ENCODE measurements around the gene USP33.
A peak's percentile ranks its signal among the peaks of the same experiment; 100 is the strongest.
"Not testable (repeated sequence)": the region's sequence is repeated elsewhere in the genome, so short reads cannot be mapped to it uniquely, and the experiment has no call there.

The USP33 gene

DNA sequence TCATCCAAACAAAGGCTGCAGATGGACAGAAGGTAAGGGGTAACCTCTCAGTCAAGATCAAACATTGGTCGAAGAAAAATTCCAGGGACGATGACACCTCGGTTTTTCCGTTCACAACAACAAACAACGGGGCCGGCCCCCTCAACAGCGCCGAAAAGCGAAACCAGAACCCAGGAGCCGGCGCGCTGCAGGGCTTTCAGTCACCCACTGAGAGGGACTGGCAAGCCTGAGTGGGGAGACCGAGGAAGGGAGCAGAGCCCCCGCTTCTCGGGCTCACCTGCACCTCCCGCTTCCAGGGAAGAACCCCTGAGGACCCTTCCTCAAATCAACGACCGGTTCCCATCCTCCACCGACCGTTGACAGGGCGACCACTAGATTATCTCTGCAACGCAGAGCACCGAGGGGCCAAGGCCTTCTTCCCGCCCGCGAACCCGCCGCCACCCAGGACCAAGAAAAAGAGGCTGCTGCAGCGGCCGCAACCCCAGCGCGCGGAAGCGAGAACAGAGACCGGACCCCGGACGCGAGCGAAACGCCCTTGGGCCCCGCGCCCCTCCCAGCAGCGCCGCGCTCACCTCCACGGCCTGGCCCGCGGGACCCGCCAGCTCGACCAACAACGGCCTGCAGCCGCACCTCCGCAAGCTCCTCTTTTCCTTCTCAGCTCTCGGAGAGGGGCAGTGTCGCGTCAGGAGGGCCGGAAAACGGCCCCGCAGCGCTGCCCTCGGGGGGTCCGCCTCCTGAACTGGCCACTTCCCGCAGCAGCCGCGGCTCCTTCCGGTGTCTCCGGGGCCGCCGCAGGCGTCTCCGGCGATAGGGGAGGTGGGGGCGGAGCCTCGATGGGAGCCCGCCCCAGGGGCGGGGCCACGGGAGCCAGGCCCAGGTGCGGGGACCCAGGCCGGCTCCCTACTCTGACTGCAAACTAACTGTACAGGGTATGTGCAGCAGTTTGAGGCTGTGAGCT is at the start of gene USP33:
Gene USP33 (minus strand): TSS at position 782 of the 958 bp plus-strand sequence. CDS start 18,155 bp downstream, outside the sequence.
- Mint-ChIP-seq H3K36me3 (ENCODE audit: insufficient read depth) (peaks cover 12% of the 10 kb centered on the region), H3K4me1 (peaks cover 43% of the 10 kb centered on the region)

DNA sequence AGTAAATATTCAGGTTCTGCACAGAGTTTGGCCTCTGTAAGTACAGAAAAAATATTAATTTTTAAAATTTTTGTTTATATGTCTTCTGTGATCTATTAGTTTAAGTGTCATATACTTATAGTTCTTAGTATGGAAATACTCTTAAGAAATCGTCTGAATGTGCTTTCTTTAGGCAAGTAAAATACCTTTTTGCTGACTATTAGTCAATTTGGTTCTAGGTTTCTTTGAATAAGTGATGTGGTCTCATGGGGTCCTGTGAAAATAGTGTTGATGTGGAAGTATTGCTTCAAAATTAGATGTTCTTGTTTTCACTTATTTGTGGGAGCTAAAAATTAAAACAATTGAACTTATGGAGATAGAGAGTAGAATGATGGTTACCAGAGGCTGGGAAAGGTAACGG is 43.7 kb upstream of the USP33 start:
- peaks cover 32% of the 10 kb centered on the region for H3K36me3 Mint-ChIP-seq (ENCODE audit: insufficient read depth)
- H3K27me3 Mint-ChIP-seq = no peaks in the 10 kb centered on the region
- peak overlapping the region; percentile 33 for H3K27ac Mint-ChIP-seq (ENCODE audit: low read depth)
- no peak overlapping the region for H3K4me3 Mint-ChIP-seq
- DNase-seq (ENCODE audit: low spot score in 2 of 2) = no peak
- no peaks in the 10 kb centered on the region for H3K9me3 Mint-ChIP-seq
- ATAC-seq (replicated peaks; ENCODE audit: extremely low read depth, poor library complexity, severe bottlenecking) = no peak
- H3K4me1 Mint-ChIP-seq = peaks cover 12% of the 10 kb centered on the region

More for the DNA sequence above, at the start of gene USP33:
- H3K9me3 Mint-ChIP-seq = no peaks in the 10 kb centered on the region
- H3K27ac Mint-ChIP-seq (ENCODE audit: low read depth) = peak within 1 kb of the TSS; percentile 95
- H3K4me3 Mint-ChIP-seq = peak within 1 kb of the TSS; percentile 87
- DNase-seq (ENCODE audit: low spot score in 2 of 2) (peak; percentile 78 to 90), ATAC-seq (replicated peaks; ENCODE audit: extremely low read depth, poor library complexity, severe bottlenecking) (peak; percentile 87)
- H3K27me3 Mint-ChIP-seq = no peaks in the 10 kb centered on the region

DNA sequence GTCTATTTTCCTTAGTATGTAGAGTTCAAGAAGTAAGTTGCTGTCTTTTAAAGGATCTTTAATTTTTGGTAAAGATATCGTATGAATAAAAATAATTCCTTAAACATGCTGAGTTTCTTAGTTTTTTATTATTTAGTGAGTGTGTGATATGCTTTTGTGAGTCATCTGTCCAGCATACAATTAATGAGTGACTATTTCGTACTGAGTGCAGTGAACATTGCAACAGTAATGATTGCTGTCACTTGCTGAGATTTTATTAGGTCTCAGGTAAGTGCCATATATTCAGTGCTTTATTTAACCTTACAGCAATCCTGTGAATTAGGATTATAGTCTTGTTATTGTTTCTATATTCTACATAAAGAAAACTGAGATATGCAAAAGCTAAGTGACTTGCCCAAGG is 42.4 kb upstream of the USP33 start:
- no peak overlapping the region for H3K4me3 Mint-ChIP-seq
- DNase-seq (ENCODE audit: low spot score in 2 of 2) = no peak
- no peaks in the 10 kb centered on the region for H3K27me3 Mint-ChIP-seq
- ATAC-seq (replicated peaks; ENCODE audit: extremely low read depth, poor library complexity, severe bottlenecking) = no peak
- peaks cover 20% of the 10 kb centered on the region for H3K4me1 Mint-ChIP-seq
- H3K36me3 Mint-ChIP-seq (ENCODE audit: insufficient read depth) = peaks cover 28% of the 10 kb centered on the region
- H3K9me3 Mint-ChIP-seq = no peaks in the 10 kb centered on the region
- H3K27ac Mint-ChIP-seq (ENCODE audit: low read depth) = peak overlapping the region; percentile 52

GRCh38 chr1:77797991-77798390 is 38.3 kb upstream of the USP33 start:
- DNase-seq (ENCODE audit: low spot score in 2 of 2) = no peak
- Mint-ChIP-seq H3K27me3 (no peaks in the 10 kb centered on the region), H3K4me3 (no peak overlapping the region), H3K27ac (ENCODE audit: low read depth) (no peak overlapping the region), H3K4me1 (peaks cover 25% of the 10 kb centered on the region), H3K36me3 (ENCODE audit: insufficient read depth) (peaks cover 13% of the 10 kb centered on the region), H3K9me3 (no peaks in the 10 kb centered on the region)
- ATAC-seq (replicated peaks; ENCODE audit: extremely low read depth, poor library complexity, severe bottlenecking) = no peak

DNA sequence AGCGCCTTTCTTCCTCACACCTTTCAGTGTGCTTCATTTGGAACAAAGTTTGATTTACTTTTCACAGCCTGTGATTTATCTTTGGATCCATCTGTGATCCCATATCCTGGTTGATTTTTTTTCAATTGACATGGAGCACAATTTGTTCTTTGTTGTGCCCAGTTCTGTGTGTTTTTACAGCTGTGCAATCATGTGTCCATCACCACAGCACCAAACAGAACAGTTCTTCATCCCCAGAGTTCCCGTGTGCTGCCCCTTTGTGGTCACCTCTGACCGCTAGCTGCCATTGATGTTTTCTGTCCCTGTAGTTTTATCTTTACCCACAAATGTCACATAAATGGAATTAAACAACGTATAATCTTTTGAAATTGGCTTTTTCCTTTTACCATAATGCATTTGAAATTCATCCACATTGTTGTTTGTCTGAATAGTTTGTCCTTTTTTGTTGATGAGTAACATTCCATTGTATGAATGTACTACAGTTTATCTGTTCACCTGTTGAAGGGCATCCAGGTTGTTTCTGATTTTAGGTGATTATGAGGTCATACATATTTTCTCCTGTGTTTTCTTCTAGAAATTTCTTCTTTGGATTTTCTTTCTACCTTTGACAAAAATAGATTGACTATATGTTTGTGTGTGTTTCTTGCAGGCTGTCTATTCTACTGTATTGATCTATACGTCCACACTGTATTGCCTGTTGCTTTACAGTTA is 37.2 kb upstream of the USP33 start:
- ATAC-seq (replicated peaks; ENCODE audit: extremely low read depth, poor library complexity, severe bottlenecking) = no peak
- H3K36me3 Mint-ChIP-seq (ENCODE audit: insufficient read depth) = peaks cover 15% of the 10 kb centered on the region
- no peak overlapping the region for H3K27ac Mint-ChIP-seq (ENCODE audit: low read depth)
- no peaks in the 10 kb centered on the region for H3K9me3 Mint-ChIP-seq
- DNase-seq (ENCODE audit: low spot score in 2 of 2) = no peak
- no peak overlapping the region for H3K4me3 Mint-ChIP-seq
- peaks cover 30% of the 10 kb centered on the region for H3K4me1 Mint-ChIP-seq
- no peaks in the 10 kb centered on the region for H3K27me3 Mint-ChIP-seq

GRCh38 chr1:77794550-77794949 is 34.9 kb upstream of the USP33 start:
- Mint-ChIP-seq H3K9me3 (no peaks in the 10 kb centered on the region), H3K27ac (ENCODE audit: low read depth) (no peak overlapping the region), H3K4me3 (no peak overlapping the region), H3K27me3 (no peaks in the 10 kb centered on the region), H3K4me1 (peaks cover 23% of the 10 kb centered on the region), H3K36me3 (ENCODE audit: insufficient read depth) (peaks cover 21% of the 10 kb centered on the region)
- DNase-seq (ENCODE audit: low spot score in 2 of 2) = no peak
- ATAC-seq (replicated peaks; ENCODE audit: extremely low read depth, poor library complexity, severe bottlenecking) = no peak

GRCh38 chr1:77786093-77786741 is 26.6 kb upstream of the USP33 start:
- not testable (repeated sequence) for H3K27ac Mint-ChIP-seq (ENCODE audit: low read depth); H3K4me3 Mint-ChIP-seq; H3K27me3 Mint-ChIP-seq; ATAC-seq (replicated peaks; ENCODE audit: extremely low read depth, poor library complexity, severe bottlenecking); H3K9me3 Mint-ChIP-seq; DNase-seq (ENCODE audit: low spot score in 2 of 2)
- peaks cover 23% of the 10 kb centered on the region for H3K4me1 Mint-ChIP-seq
- peaks cover 42% of the 10 kb centered on the region for H3K36me3 Mint-ChIP-seq (ENCODE audit: insufficient read depth)

DNA sequence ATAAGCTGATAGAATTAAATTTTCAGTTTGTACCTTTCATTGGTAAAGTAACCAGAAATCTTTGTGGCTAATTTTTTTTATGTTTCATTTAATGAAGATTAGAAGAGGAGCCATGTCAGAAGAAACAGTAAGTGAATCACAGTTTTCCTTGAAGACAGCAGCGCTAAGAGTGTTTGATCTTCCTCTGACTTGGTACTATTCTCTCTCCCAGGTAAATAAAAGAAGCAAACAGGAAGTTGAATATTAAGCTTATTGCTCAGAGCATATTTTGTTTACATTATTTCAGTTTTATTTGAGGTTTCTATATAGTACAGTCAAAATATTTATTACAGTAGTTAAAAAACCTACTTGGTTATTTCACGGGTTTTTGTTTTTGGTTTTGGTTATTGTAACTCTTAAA is 23.5 kb upstream of the USP33 start:
- ATAC-seq (replicated peaks; ENCODE audit: extremely low read depth, poor library complexity, severe bottlenecking) (no peak), DNase-seq (ENCODE audit: low spot score in 2 of 2) (no peak)
- Mint-ChIP-seq H3K4me3 (no peak overlapping the region), H3K9me3 (peaks cover 7% of the 10 kb centered on the region), H3K27ac (ENCODE audit: low read depth) (no peak overlapping the region), H3K4me1 (peaks cover 37% of the 10 kb centered on the region), H3K36me3 (ENCODE audit: insufficient read depth) (peaks cover 23% of the 10 kb centered on the region), H3K27me3 (no peaks in the 10 kb centered on the region)

GRCh38 chr1:77781683-77782082 is 22.0 kb upstream of the USP33 start:
- Mint-ChIP-seq H3K9me3 (peaks cover 5% of the 10 kb centered on the region), H3K27me3 (no peaks in the 10 kb centered on the region), H3K4me1 (peaks cover 33% of the 10 kb centered on the region), H3K27ac (ENCODE audit: low read depth) (peak overlapping the region; percentile 26), H3K4me3 (peak overlapping the region; percentile 93), H3K36me3 (ENCODE audit: insufficient read depth) (peaks cover 19% of the 10 kb centered on the region)
- no peak for DNase-seq (ENCODE audit: low spot score in 2 of 2)
- ATAC-seq (replicated peaks; ENCODE audit: extremely low read depth, poor library complexity, severe bottlenecking) = no peak

DNA sequence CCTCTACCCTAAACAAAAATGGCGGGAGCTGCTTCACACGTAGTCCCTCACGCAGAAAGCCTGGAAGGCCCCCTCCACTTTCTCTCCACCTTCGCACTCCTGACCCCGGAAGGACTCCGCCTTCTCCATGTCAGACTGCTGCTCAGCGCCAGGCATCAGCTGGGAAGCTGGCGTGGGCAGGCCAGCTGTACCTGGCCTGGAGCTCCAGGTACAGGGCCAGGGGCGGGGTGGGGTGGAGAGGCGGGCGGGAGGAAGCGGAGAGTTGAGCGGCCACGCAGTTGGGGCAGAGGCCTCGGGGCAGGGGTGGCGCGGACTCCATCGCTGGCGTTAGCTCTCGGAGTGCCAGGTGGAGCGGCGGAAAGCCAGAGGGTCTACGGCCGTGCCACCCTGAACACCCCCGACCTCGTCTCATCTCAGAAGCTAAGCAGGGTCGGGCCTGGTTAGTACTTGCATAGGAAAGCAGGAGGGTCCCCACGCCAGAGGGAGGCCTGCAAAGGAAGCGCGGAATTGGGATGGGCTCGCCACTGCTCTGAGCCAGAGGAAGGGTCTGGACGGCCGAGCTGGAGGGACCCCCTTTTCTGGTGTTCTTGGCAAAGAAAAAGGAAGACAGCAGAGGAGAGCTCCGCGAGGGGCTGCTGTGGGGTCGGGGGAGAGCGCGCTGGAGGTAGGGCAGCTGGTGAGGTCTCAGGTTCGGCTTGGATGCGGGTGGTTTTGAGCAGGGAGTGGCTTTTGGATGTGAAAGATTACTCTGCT is 20.1 kb upstream of the USP33 start, which contains the start of gene MIGA1:
Gene MIGA1 (plus strand): TSS at position 121 of the 753 bp plus-strand sequence. CDS start 3,604 bp downstream, outside the sequence.
- Mint-ChIP-seq H3K27me3 (no peaks in the 10 kb centered on the region), H3K4me3 (peak within 1 kb of the TSS; percentile 93), H3K4me1 (peaks cover 28% of the 10 kb centered on the region), H3K27ac (ENCODE audit: low read depth) (peak within 1 kb of the TSS; percentile 94), H3K36me3 (ENCODE audit: insufficient read depth) (peaks cover 10% of the 10 kb centered on the region), H3K9me3 (no peaks in the 10 kb centered on the region)
- peak; percentile 74 to 77 for DNase-seq (ENCODE audit: low spot score in 2 of 2)
- peak; percentile 92 for ATAC-seq (replicated peaks; ENCODE audit: extremely low read depth, poor library complexity, severe bottlenecking)

DNA sequence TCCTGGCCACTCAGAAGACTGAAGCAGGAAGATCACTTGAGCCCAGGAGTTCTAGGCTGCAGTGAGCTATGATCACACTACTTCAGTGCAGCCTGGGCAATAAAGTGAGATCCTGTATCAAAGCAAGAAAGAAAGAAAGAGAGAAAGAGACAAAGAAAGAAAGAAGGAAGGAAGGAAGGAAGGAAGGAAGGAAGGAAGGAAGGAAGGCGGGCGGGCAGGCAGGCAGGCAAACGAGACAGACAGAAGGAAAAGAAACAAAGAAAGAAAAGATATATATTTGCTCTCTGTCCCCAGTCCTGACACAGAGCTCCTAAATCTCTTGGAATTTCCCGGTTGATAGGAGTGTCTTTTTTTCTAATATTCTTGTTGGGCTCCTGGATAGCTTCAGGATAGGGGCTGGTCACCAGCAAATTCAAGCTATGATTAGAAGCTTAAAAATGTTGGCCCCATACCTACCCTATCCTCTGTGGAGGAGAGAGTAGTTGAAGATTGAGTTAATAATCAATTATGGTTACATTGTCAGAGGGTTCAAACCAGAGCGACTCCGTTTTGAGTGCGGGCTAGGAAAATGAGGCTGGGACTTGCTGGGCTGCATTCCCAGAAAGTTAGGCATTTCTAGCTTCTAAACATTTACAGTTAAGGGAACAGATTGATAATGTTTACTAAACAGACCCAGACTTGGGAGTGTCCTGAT is 16.5 kb upstream of the USP33 start:
- H3K27ac Mint-ChIP-seq (ENCODE audit: low read depth) = no peak overlapping the region
- peaks cover 2% of the 10 kb centered on the region for H3K36me3 Mint-ChIP-seq (ENCODE audit: insufficient read depth)
- H3K4me3 Mint-ChIP-seq = no peak overlapping the region
- DNase-seq (ENCODE audit: low spot score in 2 of 2) (no peak), ATAC-seq (replicated peaks; ENCODE audit: extremely low read depth, poor library complexity, severe bottlenecking) (no peak)
- peaks cover 20% of the 10 kb centered on the region for H3K4me1 Mint-ChIP-seq
- no peaks in the 10 kb centered on the region for H3K27me3 Mint-ChIP-seq
- H3K9me3 Mint-ChIP-seq = no peaks in the 10 kb centered on the region

All from central memory CD8-positive, alpha-beta T cell (primary cell).